SU-DHL-6 (cell line): ENCODE results near the gene ZNF70.

Experiments used
- CTCF ChIP-seq: fragments of 200-600 bp; sonication (generic); IDR thresholded peaks from one replicate; pipeline ENCODE4 v1.5.1; 2017; ENCODE audit warnings: antibody characterized with exemption, mild to moderate bottlenecking, low read length, moderate library complexity; ENCODE audit not compliant: insufficient read depth, poor library complexity, severe bottlenecking
- EZH2phosphoT487 ChIP-seq: fragments of 200-600 bp; sonication (generic), shearing (Covaris generic); conservative IDR thresholded peaks from 2 replicates; pipeline ENCODE4 v1.6.1; 2018; ENCODE audit warnings: mild to moderate bottlenecking, antibody characterized with exemption, low read length, moderate library complexity, mixed read lengths

- TF ChIP-seq CTCF (no peak), EZH2phosphoT487 (no peak)
Observed at GRCh38 chr22:23708270-23708669, 42.6 kb downstream of the ZNF70 start.
